Skeletal muscle tissue (tissue), 4 donors: Measurements from ENCODE around the gene ASRGL1. TPM values are rescaled to one million over a fixed set of nuclear protein-coding genes. Genes with fewer than 3 reads are reported as not detected.
A peak's percentile ranks its signal among the peaks of the same experiment; 100 is the strongest.

Experiments
- H3K27ac ChIP-seq: one replicate; pipeline ENCODE4 v1.7.0; 2013; ENCODE audit warnings: mild to moderate bottlenecking, low read depth, low read length, inconsistent platforms
- H3K27me3 ChIP-seq, 3 donors: one replicate each; pipeline ENCODE4 v1.7.0; 2013; ENCODE audit warnings: low read length in 3 of 3; ENCODE audit not compliant: control insufficient read depth in 3 of 3, insufficient read depth in 3 of 3
- H3K36me3 ChIP-seq, 3 donors: one replicate each; pipeline ENCODE4 v1.7.0; 2013; ENCODE audit warnings: low read length in 3 of 3; ENCODE audit not compliant: control insufficient read depth in 3 of 3, insufficient read depth in 3 of 3
- H3K4me1 ChIP-seq, 3 donors: one replicate each; pipeline ENCODE4 v1.7.0; 2013; ENCODE audit warnings: low read length in 3 of 3, mild to moderate bottlenecking in 3 of 3; ENCODE audit not compliant: control insufficient read depth in 3 of 3, insufficient read depth in 3 of 3
- H3K4me3 ChIP-seq, 3 donors: one replicate each; pipeline ENCODE4 v1.7.0; 2013; ENCODE audit warnings: low read length in 3 of 3
- H3K9ac ChIP-seq, 3 donors: one replicate each; pipeline ENCODE4 v1.7.0; 2013; ENCODE audit warnings: low read length in 3 of 3, mild to moderate bottlenecking in 3 of 3, moderate library complexity in 2 of 3, low read depth in 1 of 3
- H3K9me3 ChIP-seq, 3 donors: one replicate each; pipeline ENCODE4 v1.7.0; 2013; ENCODE audit warnings: low read length in 3 of 3; ENCODE audit not compliant: control insufficient read depth in 3 of 3
- total RNA-seq: library from RNA; depleted of rRNA; stranded (reverse); fragments of >200 nt; gene quantifications from one replicate; pipeline ENCODE4 v1.2.3, GENCODE V29; 2014
- donor health status: Osteomylitis.

ASRGL1 gene
- total RNA-seq, 1 donor from 2014 or later = 3.7 TPM

- H3K4me1 ChIP-seq = peaks cover 26 to 35% (median 27%) of the 10 kb centered on the region in 3 donors
Measured at GRCh38 chr11:62404901-62405300, 67.7 kb downstream of the ASRGL1 start.

DNA sequence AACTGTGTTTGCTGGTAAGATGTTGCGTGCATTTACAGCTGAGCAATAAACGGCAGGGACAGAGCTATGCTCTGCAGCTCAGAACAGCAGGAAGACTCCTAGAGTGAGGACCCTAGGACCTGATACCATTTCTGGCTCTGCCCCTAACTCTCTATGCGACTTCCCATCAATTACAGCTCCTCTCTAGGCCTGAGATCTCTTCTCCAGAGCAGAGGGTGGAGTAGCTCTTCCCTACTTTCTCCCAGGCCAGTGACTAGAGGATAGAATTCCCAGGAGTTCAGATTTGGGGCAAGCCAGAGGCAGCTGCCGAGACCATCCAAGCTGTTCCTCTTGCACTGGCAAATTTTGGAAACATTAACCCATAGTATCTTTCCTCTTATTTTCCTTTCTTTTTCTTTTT, 68.8 kb downstream of the ASRGL1 start:
- H3K4me3 ChIP-seq = no peak overlapping the region
- H3K36me3 ChIP-seq = no peaks in the 10 kb centered on the region
- no peak overlapping the region for H3K9ac ChIP-seq
- no peak overlapping the region for H3K27ac ChIP-seq
- H3K27me3 ChIP-seq = no peaks in the 10 kb centered on the region
- peaks cover 14 to 25% (median 16%) of the 10 kb centered on the region in 3 donors for H3K4me1 ChIP-seq
- no peaks in the 10 kb centered on the region for H3K9me3 ChIP-seq

More at GRCh38 chr11:62404901-62405300, 67.7 kb downstream of the ASRGL1 start:
- H3K27ac ChIP-seq = no peak overlapping the region
- H3K27me3 ChIP-seq = no peaks in the 10 kb centered on the region
- H3K9ac ChIP-seq = no peak overlapping the region
- no peaks in the 10 kb centered on the region for H3K9me3 ChIP-seq
- no peaks in the 10 kb centered on the region for H3K36me3 ChIP-seq
- no peak overlapping the region for H3K4me3 ChIP-seq

DNA sequence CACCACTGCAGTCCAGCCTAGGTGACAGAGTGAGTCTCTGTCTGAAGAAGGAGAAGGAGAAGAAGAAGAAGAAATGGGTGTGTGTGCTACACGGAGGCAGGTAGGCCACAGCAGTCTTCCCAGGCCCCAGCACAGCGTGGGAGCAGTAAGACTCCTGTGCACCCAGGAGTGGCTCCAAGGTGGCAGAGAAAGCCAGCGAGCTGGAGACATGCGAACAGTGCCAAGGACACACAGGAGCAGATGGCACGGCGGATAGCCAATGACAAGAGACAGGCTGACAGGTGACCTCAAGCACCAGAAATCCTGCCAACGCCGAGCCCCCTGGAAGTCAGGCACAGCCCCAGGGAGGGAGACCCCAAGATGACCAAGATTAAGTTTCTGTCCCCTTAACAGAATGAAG, 72.6 kb downstream of the ASRGL1 start:
- H3K9ac ChIP-seq = no peak overlapping the region
- no peaks in the 10 kb centered on the region for H3K9me3 ChIP-seq
- H3K27me3 ChIP-seq = no peaks in the 10 kb centered on the region
- H3K4me1 ChIP-seq = peaks cover 0 to 4% (median 3%) of the 10 kb centered on the region in 3 donors
- no peaks in the 10 kb centered on the region for H3K36me3 ChIP-seq
- no peak overlapping the region for H3K27ac ChIP-seq
- H3K4me3 ChIP-seq = peak overlapping the region in 1 of 3 donors; percentile 13

DNA sequence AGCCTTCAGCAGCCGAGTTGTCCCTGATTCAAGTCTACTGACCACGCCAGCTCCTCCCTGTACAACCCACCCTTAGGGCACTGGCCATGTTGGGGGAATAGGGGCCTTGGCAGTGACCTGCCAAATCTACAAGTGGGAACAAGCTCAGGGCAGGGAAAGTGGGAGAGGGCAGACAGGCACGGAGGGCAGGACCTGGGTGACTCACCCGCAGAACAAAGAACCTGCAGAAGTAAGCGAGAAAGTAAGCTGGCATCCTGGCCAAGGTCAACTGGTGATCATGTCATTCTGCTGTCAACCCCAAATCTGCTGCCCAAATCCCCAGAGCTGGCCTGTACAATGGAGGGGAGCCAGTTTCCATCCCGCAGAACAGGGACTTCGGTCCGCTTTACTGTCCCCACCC, 73.7 kb downstream of the ASRGL1 start:
- peaks cover 0 to 4% (median 3%) of the 10 kb centered on the region in 3 donors for H3K4me1 ChIP-seq
- H3K36me3 ChIP-seq = no peaks in the 10 kb centered on the region
- no peak overlapping the region for H3K9ac ChIP-seq
- no peaks in the 10 kb centered on the region for H3K9me3 ChIP-seq
- no peak overlapping the region for H3K4me3 ChIP-seq
- H3K27ac ChIP-seq = no peak overlapping the region
- no peaks in the 10 kb centered on the region for H3K27me3 ChIP-seq

DNA sequence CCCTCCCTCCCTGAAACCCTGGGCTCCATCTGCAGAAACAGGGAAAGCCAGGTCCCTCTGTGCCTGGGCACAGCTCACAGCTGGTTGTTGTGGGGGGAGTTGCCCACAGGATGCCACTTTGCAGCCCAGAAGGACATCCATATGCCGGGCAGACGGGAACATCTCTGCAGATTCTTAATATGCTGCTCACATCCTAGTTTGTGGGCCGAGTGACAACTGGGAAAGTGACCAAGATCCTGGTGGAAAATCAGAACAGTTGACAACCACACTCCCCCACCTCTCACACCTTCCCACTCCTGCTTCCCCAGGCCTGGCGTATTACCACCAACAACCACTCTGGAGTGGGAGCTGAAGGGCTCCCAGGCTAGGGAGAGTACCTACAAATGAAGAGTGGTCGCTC, 74.3 kb downstream of the ASRGL1 start:
- Histone ChIP-seq H3K27ac (no peak overlapping the region), H3K4me3 (no peak overlapping the region), H3K27me3 (no peaks in the 10 kb centered on the region), H3K9me3 (no peaks in the 10 kb centered on the region), H3K4me1 (peaks cover 0 to 4% (median 3%) of the 10 kb centered on the region in 3 donors), H3K36me3 (no peaks in the 10 kb centered on the region), H3K9ac (no peak overlapping the region)

DNA sequence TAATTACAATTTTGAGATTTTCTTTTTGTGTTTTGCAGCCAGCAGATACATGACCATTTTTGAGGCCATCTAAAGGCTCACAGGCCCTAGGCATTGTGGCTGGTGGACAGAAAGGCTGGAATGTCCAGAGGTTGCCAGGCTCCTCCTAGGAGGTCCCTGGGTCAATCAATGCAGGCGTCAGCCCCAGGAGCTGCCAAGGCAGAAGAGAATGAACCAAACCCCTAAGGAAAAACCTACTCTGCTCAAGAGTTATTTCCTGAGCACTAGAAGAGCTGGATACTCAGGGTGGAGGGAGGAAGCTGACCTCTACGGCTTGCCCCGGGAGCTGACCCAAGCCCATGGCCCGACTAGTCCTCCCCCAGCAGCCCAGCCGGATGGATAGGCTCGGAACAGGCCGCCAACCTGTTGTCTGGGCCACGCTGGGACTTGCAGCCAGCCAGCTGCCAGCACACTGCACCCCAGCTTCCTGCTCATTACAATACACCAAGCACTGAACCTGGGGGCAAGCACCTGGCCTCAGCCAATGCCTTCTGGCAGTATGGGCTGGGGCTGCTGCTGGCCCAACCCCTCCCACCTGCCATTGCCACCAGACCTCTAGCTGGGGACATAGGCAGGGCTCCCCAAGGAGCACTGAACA, 75.9 kb downstream of the ASRGL1 start:
- Histone ChIP-seq H3K9ac (no peak overlapping the region), H3K27me3 (no peaks in the 10 kb centered on the region), H3K27ac (no peak overlapping the region), H3K4me3 (no peak overlapping the region), H3K4me1 (peaks cover 0 to 4% (median 3%) of the 10 kb centered on the region in 3 donors), H3K9me3 (no peaks in the 10 kb centered on the region), H3K36me3 (no peaks in the 10 kb centered on the region)

- Histone ChIP-seq H3K27me3 (no peaks in the 10 kb centered on the region), H3K9me3 (no peaks in the 10 kb centered on the region), H3K36me3 (no peaks in the 10 kb centered on the region), H3K4me1 (peaks cover 8 to 9% (median 8%) of the 10 kb centered on the region in 3 donors), H3K9ac (no peak overlapping the region), H3K4me3 (no peak overlapping the region), H3K27ac (no peak overlapping the region)
Measured at GRCh38 chr11:62416596-62416995, 79.3 kb downstream of the ASRGL1 start.

DNA sequence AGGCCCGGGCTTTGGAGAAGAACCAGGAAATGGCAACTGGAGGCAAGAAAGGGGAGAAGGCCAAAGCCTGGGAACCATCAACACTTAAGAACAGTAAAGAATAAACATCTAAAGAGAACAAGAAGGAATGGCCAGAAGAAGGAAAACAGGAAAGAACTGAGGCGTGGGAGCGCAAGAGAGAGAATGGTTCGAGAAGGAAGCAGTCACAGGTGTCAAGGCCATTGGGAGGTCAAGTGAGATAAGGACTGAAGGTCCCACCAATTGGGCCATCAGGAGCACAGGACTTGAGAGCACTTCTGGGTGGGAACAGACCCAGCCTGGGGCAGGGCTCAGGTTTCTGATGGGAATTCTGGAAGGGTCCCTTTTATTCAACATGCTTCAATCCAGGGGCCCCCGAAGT, 80.9 kb downstream of the ASRGL1 start:
- H3K9me3 ChIP-seq = no peaks in the 10 kb centered on the region
- peaks cover 8 to 9% (median 8%) of the 10 kb centered on the region in 3 donors for H3K4me1 ChIP-seq
- H3K4me3 ChIP-seq = no peak overlapping the region
- no peaks in the 10 kb centered on the region for H3K36me3 ChIP-seq
- H3K27ac ChIP-seq = no peak overlapping the region
- H3K27me3 ChIP-seq = no peaks in the 10 kb centered on the region
- H3K9ac ChIP-seq = no peak overlapping the region

DNA sequence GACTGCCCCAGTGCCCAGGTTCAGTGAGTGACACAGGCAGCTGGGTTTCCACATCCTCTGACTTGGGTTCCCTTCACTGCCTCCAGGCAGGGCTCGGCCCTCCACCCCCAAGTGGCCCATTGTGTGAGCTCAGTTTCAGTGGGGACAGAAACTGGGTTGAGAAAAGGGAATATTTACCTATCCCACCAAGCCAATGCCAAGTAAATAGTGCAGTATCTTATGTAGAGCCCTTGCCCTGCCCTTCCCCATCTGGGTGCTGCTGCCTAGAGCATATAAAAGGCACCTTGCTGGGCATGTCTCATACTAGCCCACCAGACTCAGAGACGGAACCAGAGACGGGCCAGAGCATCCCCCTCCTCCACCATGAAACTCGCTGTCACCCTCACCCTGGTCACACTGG, 81.5 kb downstream of the ASRGL1 start, which contains the start of gene SCGB1A1:
Gene SCGB1A1, plus strand, starts transcription at position 301 of the 400 bp plus-strand sequence. Its CDS starts 63 bp downstream, at position 364.
- Histone ChIP-seq H3K36me3 (no peaks in the 10 kb centered on the region), H3K4me1 (peaks cover 8 to 9% (median 8%) of the 10 kb centered on the region in 3 donors), H3K4me3 (no peak within 1 kb of the TSS), H3K9me3 (no peaks in the 10 kb centered on the region), H3K9ac (no peak within 1 kb of the TSS), H3K27ac (peak within 1 kb of the TSS; percentile 36), H3K27me3 (no peaks in the 10 kb centered on the region)

DNA sequence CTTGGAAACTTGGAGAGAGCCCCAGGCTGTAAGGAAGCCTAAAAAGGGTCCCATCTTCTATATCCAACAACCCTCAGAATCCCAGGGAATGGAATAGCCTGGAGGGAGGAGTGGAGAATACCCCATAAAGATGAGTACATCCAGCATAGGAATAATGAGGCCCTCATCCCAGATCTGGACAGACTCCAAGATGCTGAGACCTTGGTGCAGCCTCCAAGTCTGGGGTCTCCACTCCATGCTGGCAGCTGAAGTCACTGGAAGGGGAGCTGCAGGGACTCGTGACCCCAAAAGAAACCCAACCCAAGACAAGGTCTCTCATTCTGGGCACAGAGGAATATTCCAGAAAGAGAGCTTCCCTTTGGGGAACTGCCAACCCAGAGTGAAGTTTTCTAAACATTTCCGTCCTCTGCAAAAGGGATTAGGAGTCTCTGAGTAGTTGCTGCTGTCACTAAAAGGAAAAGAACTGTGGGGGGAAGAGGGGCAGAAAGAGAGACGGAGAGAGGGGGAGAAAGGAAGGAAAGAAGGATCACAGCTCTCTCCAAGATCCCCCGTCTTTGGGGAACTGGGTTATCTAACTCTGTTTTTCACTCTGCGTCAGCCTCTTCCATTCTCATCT, 82.2 kb downstream of the ASRGL1 start:
- H3K4me3 ChIP-seq = no peak overlapping the region
- no peaks in the 10 kb centered on the region for H3K9me3 ChIP-seq
- H3K36me3 ChIP-seq = no peaks in the 10 kb centered on the region
- peak overlapping the region; percentile 36 for H3K27ac ChIP-seq
- H3K27me3 ChIP-seq = no peaks in the 10 kb centered on the region
- no peak overlapping the region for H3K9ac ChIP-seq
- peaks cover 8 to 9% (median 8%) of the 10 kb centered on the region in 3 donors for H3K4me1 ChIP-seq
